Mucosa of descending colon (tissue), 3 donors: ENCODE results near the gene BRD4. TPM values are rescaled to one million over a fixed set of nuclear protein-coding genes. Genes with fewer than 3 reads are reported as not detected.

Source experiments
- ATAC-seq: fragments of 200-7000 bp; cut with Tn5 transposase; one replicate; pipeline ENCODE4 v1.9.1; 2020; ENCODE audit warnings: mild to moderate bottlenecking, moderate library complexity
- DNase-seq, 3 donors: peaks; one replicate each; pipeline ENCODE4 v3.0.0-alpha.2; 2020
- H3K36me3 ChIP-seq: fragments of 200-600 bp; one replicate; pipeline ENCODE4 v1.8.0; 2021; ENCODE audit warnings: low read depth, mild to moderate bottlenecking
- H3K4me1 ChIP-seq: fragments of 200-600 bp; one replicate; pipeline ENCODE4 v1.8.0; 2021; ENCODE audit warnings: low read depth, mild to moderate bottlenecking
- H3K4me3 ChIP-seq: fragments of 200-600 bp; one replicate; pipeline ENCODE4 v1.8.0; 2021; ENCODE audit warnings: mild to moderate bottlenecking
- H3K9me3 ChIP-seq: fragments of 200-600 bp; one replicate; pipeline ENCODE4 v1.8.0; 2021; ENCODE audit warnings: mild to moderate bottlenecking
- CTCF ChIP-seq: fragments of 200-600 bp; IDR thresholded peaks from one replicate; pipeline ENCODE4 v1.8.0; 2022; ENCODE audit warnings: antibody characterized with exemption, mild to moderate bottlenecking
- intact Hi-C, 2 donors: fragments of 100-400 bp; cut with DNase I in 1 of 2; cut with micrococcal nuclease in 1 of 2; formaldehyde crosslinking; loops; one replicate each; pipeline versions ENCODE4 v1.11.0 to v1.11.1; 2022; cut with DNase I, micrococcal nuclease
- total RNA-seq, 3 donors: library from RNA; stranded (reverse); fragmentation: NEBNext Ultra II Directional in 2 of 3; extraction: Animal tissue kit (Norgen Biotek cat#: 25700) in 2 of 3; gene quantifications; one replicate each; pipeline versions ENCODE4 v1.2.1 to v1.2.4, GENCODE V29; 2021 to 2023
- donor health status: DM: no; HTN: no; CAD: no; lungs with moderate emphysema.
- donor health status: DM: no; HTN: no; CAD: no.
- donor health status: DM: no; HTN: yes; CAD: no.

The BRD4 gene
- total RNA-seq, 3 donors from 2014 or later, result 78.3 to 104 (median 82.6) TPM

GRCh38 chr19:15305582-15306334, 26.6 kb downstream of the BRD4 start:
- DNase-seq (no peak), ATAC-seq (no peak)
- TF ChIP-seq CTCF, result no peak
- no peaks in the 10 kb centered on the region for H3K36me3 ChIP-seq
- no peak overlapping the region for H3K4me3 ChIP-seq
- H3K4me1 ChIP-seq, result peaks cover 34% of the 10 kb centered on the region
- no peaks in the 10 kb centered on the region for H3K9me3 ChIP-seq
- intact Hi-C loops, result no loop called here

DNA sequence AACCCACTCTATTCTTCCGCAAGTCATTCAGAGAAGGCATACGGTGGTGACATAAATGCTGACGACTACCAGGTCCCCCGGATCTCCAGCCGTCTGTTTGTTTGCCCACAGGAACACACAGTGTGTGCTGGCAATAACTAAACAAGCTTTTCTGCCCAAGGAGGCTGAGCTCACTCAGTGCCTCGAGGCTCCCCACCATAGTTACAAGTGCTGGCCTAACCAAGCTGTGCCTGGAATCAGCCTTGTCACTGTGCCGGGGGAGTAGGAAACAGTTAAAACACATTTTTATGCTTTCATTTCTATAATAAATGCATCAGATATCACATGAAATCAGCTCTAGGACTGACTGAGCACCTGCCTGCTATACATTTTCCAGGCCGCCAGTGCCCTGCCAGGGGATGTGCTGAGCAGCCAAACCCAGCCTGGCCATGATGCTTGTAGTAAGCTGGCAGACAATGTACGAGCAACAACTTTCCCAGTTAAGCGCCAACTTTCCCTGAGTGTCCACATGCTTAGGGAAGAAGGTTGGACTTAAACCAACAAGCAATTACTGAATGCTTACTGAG, 28.1 kb downstream of the BRD4 start:
- intact Hi-C loops, result no loop called here
- TF ChIP-seq CTCF, result no peak
- Histone ChIP-seq H3K36me3 (no peaks in the 10 kb centered on the region), H3K4me3 (no peak overlapping the region), H3K9me3 (no peaks in the 10 kb centered on the region), H3K4me1 (peaks cover 43% of the 10 kb centered on the region)
- no peak for DNase-seq
- peak; percentile 11 for ATAC-seq

DNA sequence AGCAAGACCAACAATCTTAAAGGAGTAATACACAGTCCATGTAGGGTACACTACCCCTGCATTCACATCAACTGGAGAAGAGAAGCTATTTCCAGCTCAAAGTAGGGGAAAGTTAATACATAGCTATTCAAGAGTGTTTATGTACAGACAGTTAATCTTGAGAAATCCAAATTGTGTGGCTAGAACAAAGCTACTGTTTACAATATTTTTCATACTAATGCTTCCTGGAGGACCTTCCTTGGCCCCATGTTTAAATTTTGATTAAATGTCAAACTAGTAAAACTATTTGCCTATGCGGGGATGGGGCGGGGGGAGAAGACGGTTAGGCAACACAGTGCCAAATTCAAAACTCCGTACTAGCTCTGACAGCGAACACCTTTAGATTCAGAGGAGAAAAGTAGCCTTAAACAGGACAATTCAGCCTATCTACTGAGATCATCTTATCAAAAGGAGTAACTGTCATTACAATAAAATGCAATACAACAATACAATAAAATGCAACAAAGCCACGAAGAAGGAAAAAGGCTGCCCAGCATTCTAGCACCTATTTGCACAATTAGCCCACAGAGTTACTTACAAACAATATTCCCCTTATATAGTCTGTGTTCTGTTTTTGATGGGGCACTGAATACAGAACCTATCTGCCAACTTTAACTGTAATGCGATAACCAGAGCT, 29.1 kb downstream of the BRD4 start:
- DNase-seq (no peak), ATAC-seq (peak; percentile 15)
- H3K4me3 ChIP-seq, result no peak overlapping the region
- intact Hi-C loops, result no loop called here
- no peaks in the 10 kb centered on the region for H3K9me3 ChIP-seq
- no peak for TF ChIP-seq CTCF
- H3K4me1 ChIP-seq, result peaks cover 46% of the 10 kb centered on the region
- H3K36me3 ChIP-seq, result no peaks in the 10 kb centered on the region

- no peak for DNase-seq
- H3K9me3 ChIP-seq, result no peaks in the 10 kb centered on the region
- peaks cover 70% of the 10 kb centered on the region for H3K4me1 ChIP-seq
- ATAC-seq, result no peak
- no peak for TF ChIP-seq CTCF
- no peaks in the 10 kb centered on the region for H3K36me3 ChIP-seq
- H3K4me3 ChIP-seq, result no peak overlapping the region
- intact Hi-C loops, result no loop called here
Observed at GRCh38 chr19:15300533-15301197, 31.7 kb downstream of the BRD4 start.

DNA sequence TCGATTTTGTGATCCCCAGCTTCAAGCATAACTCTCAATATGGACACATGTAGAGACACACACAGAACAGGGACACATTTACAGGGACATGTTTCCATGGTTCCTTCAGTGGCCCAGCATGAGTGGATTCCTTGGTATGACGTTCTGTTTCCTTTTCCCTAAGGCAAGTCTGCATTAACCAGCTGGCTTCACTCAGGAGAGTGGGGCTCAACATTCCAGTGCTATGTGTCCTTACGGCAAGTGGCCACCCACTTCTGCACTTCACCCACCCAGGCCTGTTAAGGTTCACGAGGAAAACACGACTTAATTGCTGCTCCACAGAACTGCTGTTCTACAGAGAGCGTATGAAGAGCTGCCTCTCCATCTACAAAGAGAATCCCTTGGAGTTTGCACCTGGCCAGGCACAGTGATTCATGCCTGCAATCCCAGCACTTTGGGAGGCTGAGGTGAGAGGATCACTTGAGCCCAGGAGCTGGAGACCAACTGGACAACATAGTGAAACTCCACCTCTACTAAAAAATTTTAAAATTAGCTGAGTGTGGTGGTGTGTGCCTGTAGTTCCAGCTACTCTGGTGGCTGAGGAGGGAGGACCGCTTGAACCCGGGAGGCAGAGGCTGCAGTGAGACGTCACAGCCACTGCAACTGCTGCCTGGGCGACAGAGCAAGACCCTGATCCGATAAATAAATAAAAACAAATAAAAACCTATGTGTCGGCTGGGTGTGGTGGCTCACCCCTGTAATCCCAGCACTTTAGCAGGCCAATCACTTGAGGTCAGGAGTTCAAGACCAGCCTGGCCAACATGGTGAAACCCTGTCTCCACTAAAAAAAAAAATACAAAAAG, 32.5 kb downstream of the BRD4 start:
- ATAC-seq (no peak), DNase-seq (no peak)
- H3K4me1 ChIP-seq, result peaks cover 72% of the 10 kb centered on the region
- H3K4me3 ChIP-seq, result no peak overlapping the region
- TF ChIP-seq CTCF, result no peak
- intact Hi-C loops, result no loop called here
- H3K36me3 ChIP-seq, result no peaks in the 10 kb centered on the region
- no peaks in the 10 kb centered on the region for H3K9me3 ChIP-seq
